ENCODE results near the gene AQP7.
"Not testable (repeated sequence)": the region's sequence is repeated elsewhere in the genome, so short reads cannot be mapped to it uniquely, and the experiment has no call there.

GRCh38 chr9:33392591-33393021 lies 9.8 kb downstream of the AQP7 start:
- TF ChIP-seq, protein P1, sequence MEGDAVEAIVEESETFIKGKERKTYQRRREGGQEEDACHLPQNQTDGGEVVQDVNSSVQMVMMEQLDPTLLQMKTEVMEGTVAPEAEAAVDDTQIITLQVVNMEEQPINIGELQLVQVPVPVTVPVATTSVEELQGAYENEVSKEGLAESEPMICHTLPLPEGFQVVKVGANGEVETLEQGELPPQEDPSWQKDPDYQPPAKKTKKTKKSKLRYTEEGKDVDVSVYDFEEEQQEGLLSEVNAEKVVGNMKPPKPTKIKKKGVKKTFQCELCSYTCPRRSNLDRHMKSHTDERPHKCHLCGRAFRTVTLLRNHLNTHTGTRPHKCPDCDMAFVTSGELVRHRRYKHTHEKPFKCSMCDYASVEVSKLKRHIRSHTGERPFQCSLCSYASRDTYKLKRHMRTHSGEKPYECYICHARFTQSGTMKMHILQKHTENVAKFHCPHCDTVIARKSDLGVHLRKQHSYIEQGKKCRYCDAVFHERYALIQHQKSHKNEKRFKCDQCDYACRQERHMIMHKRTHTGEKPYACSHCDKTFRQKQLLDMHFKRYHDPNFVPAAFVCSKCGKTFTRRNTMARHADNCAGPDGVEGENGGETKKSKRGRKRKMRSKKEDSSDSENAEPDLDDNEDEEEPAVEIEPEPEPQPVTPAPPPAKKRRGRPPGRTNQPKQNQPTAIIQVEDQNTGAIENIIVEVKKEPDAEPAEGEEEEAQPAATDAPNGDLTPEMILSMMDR (IDR thresholded peaks at IDR 0.05) = not testable (repeated sequence)
- TF ChIP-seq POLR2A (IDR thresholded peaks at IDR 0.05) = not testable (repeated sequence)

Measured in lower leg skin (tissue), 3 donors.